ENCODE measurements around the gene SMARCA2.

The SMARCA2 gene

DNA sequence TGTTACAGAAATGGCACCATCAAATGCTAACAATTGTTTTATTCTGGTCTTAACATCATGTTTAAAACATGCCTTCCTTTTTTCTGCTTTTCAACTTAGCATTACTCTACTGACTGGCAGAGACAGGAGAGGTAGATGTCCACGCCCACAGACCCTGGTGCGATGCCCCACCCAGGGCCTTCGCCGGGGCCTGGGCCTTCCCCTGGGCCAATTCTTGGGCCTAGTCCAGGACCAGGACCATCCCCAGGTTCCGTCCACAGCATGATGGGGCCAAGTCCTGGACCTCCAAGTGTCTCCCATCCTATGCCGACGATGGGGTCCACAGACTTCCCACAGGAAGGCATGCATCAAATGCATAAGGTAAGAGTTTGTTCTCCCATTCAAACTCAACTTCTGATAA, 13.7 kb downstream of the SMARCA2 start:
- no peaks in the 10 kb centered on the region for H3K4me1 ChIP-seq (ENCODE audit: control insufficient read depth, insufficient read depth, low read length)
- no peak overlapping the region for H3K4me3 ChIP-seq (ENCODE audit: low read length)
- H3K27me3 ChIP-seq (ENCODE audit: control insufficient read depth, insufficient read depth, low read length), result no peaks in the 10 kb centered on the region

DNA sequence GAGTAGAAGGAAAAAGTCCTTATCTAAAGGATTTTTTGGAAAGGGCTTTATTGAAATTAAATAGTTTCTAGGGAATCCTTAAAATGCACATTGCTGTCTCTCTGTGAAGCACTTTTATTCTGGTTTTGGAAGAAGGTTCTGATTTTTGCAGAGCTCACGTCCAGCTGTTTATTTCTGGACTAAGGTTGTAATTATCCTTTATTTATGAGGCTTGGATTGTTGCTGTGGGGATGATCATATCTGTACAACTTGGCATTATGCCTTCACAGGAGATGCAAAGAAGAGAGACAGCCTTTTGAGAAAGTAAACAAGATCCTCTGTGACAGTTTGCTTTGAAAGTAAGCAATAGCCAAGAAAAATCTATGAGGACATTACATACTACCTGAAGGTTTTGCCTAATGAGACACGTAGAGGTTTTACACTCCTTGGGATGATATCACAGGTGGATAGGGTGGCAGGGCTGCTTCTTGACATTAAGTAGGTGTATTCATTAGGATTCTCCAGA, 14.6 kb downstream of the SMARCA2 start:
- no peaks in the 10 kb centered on the region for H3K36me3 ChIP-seq (ENCODE audit: control insufficient read depth, insufficient read depth, low read length)
- H3K4me1 ChIP-seq (ENCODE audit: control insufficient read depth, insufficient read depth, low read length), result no peaks in the 10 kb centered on the region
- H3K9me3 ChIP-seq (ENCODE audit: control insufficient read depth, low read length), result no peaks in the 10 kb centered on the region
- no peak overlapping the region for H3K9ac ChIP-seq (ENCODE audit: low read length)
- no peaks in the 10 kb centered on the region for H3K27me3 ChIP-seq (ENCODE audit: control insufficient read depth, insufficient read depth, low read length)
- no peak overlapping the region for H3K4me3 ChIP-seq (ENCODE audit: low read length)

More for the DNA sequence above, 13.7 kb downstream of the SMARCA2 start:
- no peaks in the 10 kb centered on the region for H3K36me3 ChIP-seq (ENCODE audit: control insufficient read depth, insufficient read depth, low read length)
- H3K9me3 ChIP-seq (ENCODE audit: control insufficient read depth, low read length), result no peaks in the 10 kb centered on the region
- H3K9ac ChIP-seq (ENCODE audit: low read length), result no peak overlapping the region

- Histone ChIP-seq H3K4me3 (ENCODE audit: low read length) (no peak overlapping the region), H3K36me3 (ENCODE audit: control insufficient read depth, insufficient read depth, low read length) (no peaks in the 10 kb centered on the region), H3K4me1 (ENCODE audit: control insufficient read depth, insufficient read depth, low read length) (no peaks in the 10 kb centered on the region), H3K9ac (ENCODE audit: low read length) (no peak overlapping the region), H3K9me3 (ENCODE audit: control insufficient read depth, low read length) (no peaks in the 10 kb centered on the region), H3K27me3 (ENCODE audit: control insufficient read depth, insufficient read depth, low read length) (no peaks in the 10 kb centered on the region)
Observed at GRCh38 chr9:2032234-2032633, 17.1 kb downstream of the SMARCA2 start.

GRCh38 chr9:2036844-2037243, 21.7 kb downstream of the SMARCA2 start:
- Histone ChIP-seq H3K9ac (ENCODE audit: low read length) (no peak overlapping the region), H3K4me3 (ENCODE audit: low read length) (no peak overlapping the region), H3K27me3 (ENCODE audit: control insufficient read depth, insufficient read depth, low read length) (no peaks in the 10 kb centered on the region), H3K9me3 (ENCODE audit: control insufficient read depth, low read length) (no peaks in the 10 kb centered on the region), H3K36me3 (ENCODE audit: control insufficient read depth, insufficient read depth, low read length) (peaks cover 6% of the 10 kb centered on the region), H3K4me1 (ENCODE audit: control insufficient read depth, insufficient read depth, low read length) (no peaks in the 10 kb centered on the region)

- no peak overlapping the region for H3K4me3 ChIP-seq (ENCODE audit: low read length)
- H3K4me1 ChIP-seq (ENCODE audit: control insufficient read depth, insufficient read depth, low read length), result no peaks in the 10 kb centered on the region
- no peaks in the 10 kb centered on the region for H3K9me3 ChIP-seq (ENCODE audit: control insufficient read depth, low read length)
- no peaks in the 10 kb centered on the region for H3K27me3 ChIP-seq (ENCODE audit: control insufficient read depth, insufficient read depth, low read length)
- peaks cover 6% of the 10 kb centered on the region for H3K36me3 ChIP-seq (ENCODE audit: control insufficient read depth, insufficient read depth, low read length)
- H3K9ac ChIP-seq (ENCODE audit: low read length), result no peak overlapping the region
Observed at GRCh38 chr9:2039294-2040180, 24.4 kb downstream of the SMARCA2 start.

DNA sequence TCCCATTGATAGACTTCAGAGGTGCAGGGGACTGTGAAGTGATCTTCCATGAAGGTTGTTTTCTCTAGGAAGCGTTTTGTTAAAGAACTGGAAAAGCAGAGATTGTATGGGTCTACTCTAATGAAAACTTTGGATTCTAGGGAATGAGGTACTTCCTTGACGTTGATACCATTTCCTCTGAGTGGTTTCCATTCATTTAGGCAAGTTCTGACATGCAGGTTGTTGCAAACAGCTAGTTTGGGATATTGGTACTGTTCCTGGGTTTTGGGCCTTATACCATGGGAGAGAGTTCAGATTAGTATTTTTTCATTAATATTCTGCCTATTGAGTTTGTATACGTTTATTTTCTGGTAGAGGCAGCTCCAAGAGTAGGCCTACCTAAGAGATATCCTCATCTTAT, 25.7 kb downstream of the SMARCA2 start:
- no peak overlapping the region for H3K4me3 ChIP-seq (ENCODE audit: low read length)
- H3K36me3 ChIP-seq (ENCODE audit: control insufficient read depth, insufficient read depth, low read length), result peaks cover 6% of the 10 kb centered on the region
- no peaks in the 10 kb centered on the region for H3K9me3 ChIP-seq (ENCODE audit: control insufficient read depth, low read length)
- H3K4me1 ChIP-seq (ENCODE audit: control insufficient read depth, insufficient read depth, low read length), result no peaks in the 10 kb centered on the region
- H3K27me3 ChIP-seq (ENCODE audit: control insufficient read depth, insufficient read depth, low read length), result no peaks in the 10 kb centered on the region
- no peak overlapping the region for H3K9ac ChIP-seq (ENCODE audit: low read length)

GRCh38 chr9:2041736-2042135, 26.6 kb downstream of the SMARCA2 start:
- Histone ChIP-seq H3K9me3 (ENCODE audit: control insufficient read depth, low read length) (no peaks in the 10 kb centered on the region), H3K9ac (ENCODE audit: low read length) (no peak overlapping the region), H3K4me3 (ENCODE audit: low read length) (no peak overlapping the region), H3K4me1 (ENCODE audit: control insufficient read depth, insufficient read depth, low read length) (no peaks in the 10 kb centered on the region), H3K36me3 (ENCODE audit: control insufficient read depth, insufficient read depth, low read length) (peaks cover 6% of the 10 kb centered on the region), H3K27me3 (ENCODE audit: control insufficient read depth, insufficient read depth, low read length) (no peaks in the 10 kb centered on the region)

GRCh38 chr9:2043243-2043642, 28.1 kb downstream of the SMARCA2 start:
- H3K36me3 ChIP-seq (ENCODE audit: control insufficient read depth, insufficient read depth, low read length), result peaks cover 6% of the 10 kb centered on the region
- H3K4me3 ChIP-seq (ENCODE audit: low read length), result no peak overlapping the region
- no peaks in the 10 kb centered on the region for H3K4me1 ChIP-seq (ENCODE audit: control insufficient read depth, insufficient read depth, low read length)
- no peaks in the 10 kb centered on the region for H3K27me3 ChIP-seq (ENCODE audit: control insufficient read depth, insufficient read depth, low read length)
- H3K9me3 ChIP-seq (ENCODE audit: control insufficient read depth, low read length), result no peaks in the 10 kb centered on the region
- H3K9ac ChIP-seq (ENCODE audit: low read length), result no peak overlapping the region

- H3K27me3 ChIP-seq (ENCODE audit: control insufficient read depth, insufficient read depth, low read length), result no peaks in the 10 kb centered on the region
- H3K4me1 ChIP-seq (ENCODE audit: control insufficient read depth, insufficient read depth, low read length), result no peaks in the 10 kb centered on the region
- no peak overlapping the region for H3K4me3 ChIP-seq (ENCODE audit: low read length)
- H3K9me3 ChIP-seq (ENCODE audit: control insufficient read depth, low read length), result no peaks in the 10 kb centered on the region
- no peak overlapping the region for H3K9ac ChIP-seq (ENCODE audit: low read length)
- peaks cover 6% of the 10 kb centered on the region for H3K36me3 ChIP-seq (ENCODE audit: control insufficient read depth, insufficient read depth, low read length)
Observed at GRCh38 chr9:2043881-2044462, 28.8 kb downstream of the SMARCA2 start.

- no peaks in the 10 kb centered on the region for H3K36me3 ChIP-seq (ENCODE audit: control insufficient read depth, insufficient read depth, low read length)
- no peaks in the 10 kb centered on the region for H3K27me3 ChIP-seq (ENCODE audit: control insufficient read depth, insufficient read depth, low read length)
- H3K4me3 ChIP-seq (ENCODE audit: low read length), result no peak overlapping the region
- no peaks in the 10 kb centered on the region for H3K4me1 ChIP-seq (ENCODE audit: control insufficient read depth, insufficient read depth, low read length)
- no peaks in the 10 kb centered on the region for H3K9me3 ChIP-seq (ENCODE audit: control insufficient read depth, low read length)
- H3K9ac ChIP-seq (ENCODE audit: low read length), result no peak overlapping the region
Observed at GRCh38 chr9:2047144-2047671, 32.1 kb downstream of the SMARCA2 start.

GRCh38 chr9:2047916-2048315, 32.8 kb downstream of the SMARCA2 start:
- no peak overlapping the region for H3K4me3 ChIP-seq (ENCODE audit: low read length)
- no peaks in the 10 kb centered on the region for H3K36me3 ChIP-seq (ENCODE audit: control insufficient read depth, insufficient read depth, low read length)
- H3K4me1 ChIP-seq (ENCODE audit: control insufficient read depth, insufficient read depth, low read length), result no peaks in the 10 kb centered on the region
- H3K27me3 ChIP-seq (ENCODE audit: control insufficient read depth, insufficient read depth, low read length), result no peaks in the 10 kb centered on the region
- H3K9ac ChIP-seq (ENCODE audit: low read length), result no peak overlapping the region
- H3K9me3 ChIP-seq (ENCODE audit: control insufficient read depth, low read length), result no peaks in the 10 kb centered on the region

GRCh38 chr9:2050236-2050635, 35.1 kb downstream of the SMARCA2 start:
- no peak overlapping the region for H3K9ac ChIP-seq (ENCODE audit: low read length)
- H3K36me3 ChIP-seq (ENCODE audit: control insufficient read depth, insufficient read depth, low read length), result no peaks in the 10 kb centered on the region
- no peak overlapping the region for H3K4me3 ChIP-seq (ENCODE audit: low read length)
- H3K9me3 ChIP-seq (ENCODE audit: control insufficient read depth, low read length), result no peaks in the 10 kb centered on the region
- H3K27me3 ChIP-seq (ENCODE audit: control insufficient read depth, insufficient read depth, low read length), result no peaks in the 10 kb centered on the region
- H3K4me1 ChIP-seq (ENCODE audit: control insufficient read depth, insufficient read depth, low read length), result no peaks in the 10 kb centered on the region

Data from mucosa of stomach (tissue), 1 donor.